Measurements from ENCODE around the gene WASHC3. TPM values are rescaled to one million over a fixed set of nuclear protein-coding genes. Genes with fewer than 3 reads are reported as not detected.
A peak's percentile ranks its signal among the peaks of the same experiment; 100 is the strongest.

Gene WASHC3
- total RNA-seq, 4 donors from 2014 or later = 82.8 to 96.2 (median 89.2) TPM

GRCh38 chr12:102050660-102051430 lies 10.9 kb downstream of the WASHC3 start:
- WGBS, 2 donors = 32 to 50% methylated on average over 1 of the region's 1 CpG
- Histone ChIP-seq H3K27me3 (no peaks in the 10 kb centered on the region), H3K4me3 (replicated peaks in 1 of 3) (no peak overlapping the region), H3K36me3 (peaks cover 7 to 9% of the 10 kb centered on the region in 2 donors), H3K4me1 (peaks cover 19 to 23% of the 10 kb centered on the region in 2 donors), H3K27ac (peak overlapping the region in 2 of 3 donors; percentile 11 to 69), H3K9me3 (no peaks in the 10 kb centered on the region)
- DNase-seq = no peak
- no peak for TF ChIP-seq POLR2A (IDR thresholded peaks at IDR 0.05)
- TF ChIP-seq, protein P1, sequence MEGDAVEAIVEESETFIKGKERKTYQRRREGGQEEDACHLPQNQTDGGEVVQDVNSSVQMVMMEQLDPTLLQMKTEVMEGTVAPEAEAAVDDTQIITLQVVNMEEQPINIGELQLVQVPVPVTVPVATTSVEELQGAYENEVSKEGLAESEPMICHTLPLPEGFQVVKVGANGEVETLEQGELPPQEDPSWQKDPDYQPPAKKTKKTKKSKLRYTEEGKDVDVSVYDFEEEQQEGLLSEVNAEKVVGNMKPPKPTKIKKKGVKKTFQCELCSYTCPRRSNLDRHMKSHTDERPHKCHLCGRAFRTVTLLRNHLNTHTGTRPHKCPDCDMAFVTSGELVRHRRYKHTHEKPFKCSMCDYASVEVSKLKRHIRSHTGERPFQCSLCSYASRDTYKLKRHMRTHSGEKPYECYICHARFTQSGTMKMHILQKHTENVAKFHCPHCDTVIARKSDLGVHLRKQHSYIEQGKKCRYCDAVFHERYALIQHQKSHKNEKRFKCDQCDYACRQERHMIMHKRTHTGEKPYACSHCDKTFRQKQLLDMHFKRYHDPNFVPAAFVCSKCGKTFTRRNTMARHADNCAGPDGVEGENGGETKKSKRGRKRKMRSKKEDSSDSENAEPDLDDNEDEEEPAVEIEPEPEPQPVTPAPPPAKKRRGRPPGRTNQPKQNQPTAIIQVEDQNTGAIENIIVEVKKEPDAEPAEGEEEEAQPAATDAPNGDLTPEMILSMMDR (IDR thresholded peaks at IDR 0.05) = no peak
- intact Hi-C loops (cut with DNase I) = no loop called here

GRCh38 chr12:102043928-102044327 lies 17.9 kb downstream of the WASHC3 start:
- H3K4me1 ChIP-seq = no peaks in the 10 kb centered on the region
- intact Hi-C loops (cut with DNase I) = no loop called here
- no peak overlapping the region for H3K27ac ChIP-seq
- H3K9me3 ChIP-seq = no peaks in the 10 kb centered on the region
- H3K4me3 ChIP-seq (replicated peaks in 1 of 3) = no peak overlapping the region
- TF ChIP-seq POLR2A (IDR thresholded peaks at IDR 0.05) = no peak
- TF ChIP-seq, protein P1 (IDR thresholded peaks at IDR 0.05) = no peak
- no peaks in the 10 kb centered on the region for H3K27me3 ChIP-seq
- 85 to 96% methylated on average over 1 of the region's 1 CpG for WGBS, 2 donors
- H3K36me3 ChIP-seq = peaks cover 17 to 23% of the 10 kb centered on the region in 2 donors
- no peak for DNase-seq

GRCh38 chr12:102033991-102034745 lies 27.6 kb downstream of the WASHC3 start:
- Histone ChIP-seq H3K27ac (no peak overlapping the region), H3K4me1 (no peaks in the 10 kb centered on the region), H3K27me3 (no peaks in the 10 kb centered on the region), H3K4me3 (replicated peaks in 1 of 3) (no peak overlapping the region), H3K36me3 (peaks cover 13 to 15% of the 10 kb centered on the region in 2 donors), H3K9me3 (no peaks in the 10 kb centered on the region)
- no peak for DNase-seq
- 60 to 61% methylated on average over 3 of the region's 3 CpGs for WGBS, 2 donors
- TF ChIP-seq POLR2A (IDR thresholded peaks at IDR 0.05) = no peak
- TF ChIP-seq, protein P1 (IDR thresholded peaks at IDR 0.05) = no peak
- intact Hi-C loops (cut with DNase I) = no loop called here

GRCh38 chr12:102031852-102032251 lies 29.9 kb downstream of the WASHC3 start:
- H3K27ac ChIP-seq = no peak overlapping the region
- intact Hi-C loops (cut with DNase I) = no loop called here
- no peaks in the 10 kb centered on the region for H3K4me1 ChIP-seq
- no peaks in the 10 kb centered on the region for H3K27me3 ChIP-seq
- no peaks in the 10 kb centered on the region for H3K9me3 ChIP-seq
- no peak for TF ChIP-seq POLR2A (IDR thresholded peaks at IDR 0.05)
- TF ChIP-seq, protein P1 (IDR thresholded peaks at IDR 0.05) = no peak
- H3K4me3 ChIP-seq (replicated peaks in 1 of 3) = no peak overlapping the region
- no peak for DNase-seq
- H3K36me3 ChIP-seq = peaks cover 0 to 9% of the 10 kb centered on the region in 2 donors

- H3K27ac ChIP-seq = no peak overlapping the region
- H3K36me3 ChIP-seq = no peaks in the 10 kb centered on the region
- intact Hi-C loops (cut with DNase I) = no loop called here
- no peaks in the 10 kb centered on the region for H3K4me1 ChIP-seq
- WGBS, 2 donors = 84 to 89% methylated on average over 4 of the region's 4 CpGs
- no peaks in the 10 kb centered on the region for H3K27me3 ChIP-seq
- no peak overlapping the region for H3K4me3 ChIP-seq (replicated peaks in 1 of 3)
- TF ChIP-seq POLR2A (IDR thresholded peaks at IDR 0.05) = no peak
- TF ChIP-seq, protein P1 (IDR thresholded peaks at IDR 0.05) = no peak
- DNase-seq = no peak
- H3K9me3 ChIP-seq = no peaks in the 10 kb centered on the region
Observed at GRCh38 chr12:102029141-102029540, 32.6 kb downstream of the WASHC3 start.
